ENCODE measurements around the gene ZNF660.

ZNF660 gene

DNA sequence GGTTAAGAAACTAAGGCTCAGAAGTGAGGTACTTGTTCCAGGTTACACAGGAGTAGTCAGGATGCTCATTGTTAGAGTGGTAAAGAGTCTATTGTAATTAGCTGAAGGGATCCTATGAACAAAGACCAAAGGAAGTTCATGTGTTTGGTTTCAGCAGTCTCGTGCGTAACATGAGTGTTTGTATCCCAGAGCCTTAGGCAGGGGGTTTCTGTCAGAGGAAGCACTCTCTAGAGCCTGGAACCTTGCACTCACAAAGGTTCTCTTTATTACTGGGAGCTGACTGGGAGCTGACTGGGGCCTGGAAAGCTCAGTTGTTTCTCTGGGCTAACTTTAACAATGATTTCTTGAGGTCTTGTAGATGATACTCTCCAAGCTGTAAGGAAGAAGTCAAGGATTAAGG lies 44.0 kb downstream of the ZNF660 start:
- in situ Hi-C loops (cut with MboI; ENCODE audit: low sequenced_read_pairs) = no loop called here

DNA sequence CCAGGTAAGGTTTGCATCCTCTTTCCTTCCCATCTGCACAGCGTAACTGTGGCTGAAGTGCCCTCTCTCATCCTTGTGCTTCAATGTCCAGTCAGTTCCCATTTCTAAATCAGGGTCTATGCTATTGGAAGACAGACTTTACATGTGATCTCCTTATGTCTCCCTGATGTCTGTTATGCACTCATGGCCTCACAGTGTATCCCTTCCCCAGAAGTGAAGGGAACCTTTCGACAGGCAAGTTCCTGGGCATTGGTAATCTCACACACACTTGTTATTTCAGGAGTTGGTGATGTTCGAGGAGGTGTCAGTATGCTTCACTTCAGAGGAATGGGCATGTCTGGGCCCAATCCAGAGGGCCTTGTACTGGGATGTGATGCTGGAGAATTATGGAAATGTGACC lies 47.4 kb downstream of the ZNF660 start:
- in situ Hi-C loops (cut with MboI; ENCODE audit: low sequenced_read_pairs) = no loop called here

DNA sequence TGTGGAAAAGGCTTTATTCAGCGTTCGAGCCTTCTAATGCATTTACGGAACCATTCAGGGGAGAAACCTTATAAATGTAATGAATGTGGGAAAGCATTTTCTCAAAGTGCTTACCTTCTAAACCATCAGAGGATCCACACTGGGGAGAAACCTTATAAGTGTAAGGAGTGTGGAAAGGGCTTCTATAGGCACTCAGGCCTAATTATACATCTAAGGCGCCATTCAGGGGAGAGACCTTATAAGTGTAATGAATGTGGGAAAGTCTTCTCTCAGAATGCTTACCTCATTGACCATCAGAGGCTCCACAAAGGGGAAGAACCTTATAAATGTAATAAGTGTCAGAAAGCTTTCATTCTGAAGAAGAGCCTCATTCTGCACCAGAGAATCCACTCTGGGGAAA lies 57.6 kb downstream of the ZNF660 start:
- in situ Hi-C loops (cut with MboI; ENCODE audit: low sequenced_read_pairs) = no loop called here

DNA sequence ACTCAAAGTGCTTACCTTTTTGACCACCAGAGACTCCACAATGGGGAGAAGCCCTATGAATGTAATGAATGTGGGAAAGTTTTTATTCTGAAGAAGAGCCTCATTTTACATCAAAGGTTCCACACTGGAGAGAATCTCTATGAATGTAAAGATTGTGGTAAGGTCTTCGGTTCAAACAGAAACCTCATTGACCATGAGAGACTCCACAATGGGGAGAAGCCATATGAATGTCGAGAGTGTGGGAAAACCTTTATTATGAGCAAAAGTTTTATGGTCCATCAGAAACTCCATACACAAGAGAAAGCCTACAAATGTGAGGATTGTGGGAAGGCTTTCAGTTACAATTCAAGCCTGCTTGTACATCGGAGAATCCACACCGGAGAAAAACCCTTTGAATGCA lies 58.3 kb downstream of the ZNF660 start:
- in situ Hi-C loops (cut with MboI; ENCODE audit: low sequenced_read_pairs) = no loop called here

DNA sequence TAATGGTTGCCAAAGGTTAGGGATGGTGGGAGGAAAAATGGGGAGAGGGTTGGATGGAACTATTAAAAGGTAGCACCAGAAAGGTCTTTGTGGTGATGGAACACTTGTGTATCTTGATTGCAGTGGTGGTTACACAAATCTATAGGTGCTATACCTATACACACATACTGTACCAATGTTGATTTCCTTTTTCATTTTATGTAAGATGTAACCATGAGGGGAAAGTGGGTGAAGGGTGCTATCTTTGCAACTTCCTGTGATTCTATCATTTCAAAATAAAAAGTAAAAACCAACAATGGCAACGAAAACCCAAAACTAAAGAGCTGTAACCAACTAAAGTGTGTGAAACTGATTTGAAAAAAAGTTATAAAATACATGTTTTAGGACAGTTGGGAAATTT lies 63.0 kb downstream of the ZNF660 start:
- in situ Hi-C loops (cut with MboI; ENCODE audit: low sequenced_read_pairs) = no loop called here

DNA sequence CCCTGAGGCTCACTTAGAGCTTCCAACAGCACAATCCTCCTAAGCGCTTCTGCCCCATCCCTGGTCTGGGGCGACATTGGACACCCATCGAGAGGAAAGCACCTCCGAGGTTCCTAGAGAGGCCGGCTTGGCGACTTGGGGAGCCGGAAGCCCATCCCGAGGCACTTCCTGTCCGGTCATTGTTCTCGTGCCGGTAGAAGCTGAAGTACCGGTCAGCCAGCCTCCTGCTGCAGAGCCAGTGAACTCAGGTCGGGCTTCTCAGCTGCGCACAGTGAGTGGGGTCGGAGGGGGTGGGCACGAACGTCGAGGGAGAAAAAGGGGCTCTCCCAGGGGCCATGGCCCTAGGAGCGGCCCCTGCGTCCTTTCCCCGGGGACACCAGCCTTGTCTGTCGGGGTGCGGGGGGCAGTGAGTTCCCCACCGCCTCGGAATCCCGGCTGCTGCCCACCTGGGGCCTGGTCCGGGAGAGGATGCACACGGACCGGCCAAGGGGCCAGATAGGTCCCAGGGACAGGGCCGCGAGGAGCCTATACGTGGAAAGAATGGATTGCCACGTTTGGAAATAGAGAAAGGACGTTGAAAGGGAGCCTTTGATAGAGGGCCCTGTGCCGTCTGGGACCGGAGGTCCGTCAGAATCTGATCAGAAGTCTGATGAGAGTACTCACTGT lies 63.9 kb downstream of the ZNF660 start, which contains the start of gene ZNF35:
ZNF35 (plus strand) TSS at position 169 of the 666 bp plus-strand sequence. CDS start 2,336 bp downstream, outside the sequence.
- in situ Hi-C loops (cut with MboI; ENCODE audit: low sequenced_read_pairs) = no loop called here

Measured in HL-60/S4 (cell line).